Measurements from ENCODE around the gene PGD. TPM values are rescaled to one million over a fixed set of nuclear protein-coding genes. Genes with fewer than 3 reads are reported as not detected.

PGD gene
- total and polyA plus RNA-seq, 10 of the 15 experiments (the other 5 are each of a cell fraction or from before 2014, with no cell fraction given), result 108 to 262 (median 171) TPM

- no peak for TF ChIP-seq NFIC (IDR thresholded peaks at IDR 0.05; ENCODE audit: low read depth, low read length)
- no peak for TF ChIP-seq SMAD5 (IDR thresholded peaks at IDR 0.05; ENCODE audit: low read depth)
- no peak for TF ChIP-seq ZBTB11 (CRISPR knock-in tag; IDR thresholded peaks at IDR 0.05)
- TF ChIP-seq CUX1 (IDR thresholded peaks at IDR 0.05; ENCODE audit: insufficient replicate concordance, low read depth, low read length), result no peak
These were observed 10.5 kb upstream of the PGD start (continued) for GRCh38 chr1:10388387-10388715.

All from GM12878 (cell line).